ENCODE results near the gene EYA3. TPM values are rescaled to one million over a fixed set of nuclear protein-coding genes. Genes with fewer than 3 reads are reported as not detected.

EYA3 gene
- total RNA-seq, 1 donor from 2014 or later = 16.0 TPM

DNA sequence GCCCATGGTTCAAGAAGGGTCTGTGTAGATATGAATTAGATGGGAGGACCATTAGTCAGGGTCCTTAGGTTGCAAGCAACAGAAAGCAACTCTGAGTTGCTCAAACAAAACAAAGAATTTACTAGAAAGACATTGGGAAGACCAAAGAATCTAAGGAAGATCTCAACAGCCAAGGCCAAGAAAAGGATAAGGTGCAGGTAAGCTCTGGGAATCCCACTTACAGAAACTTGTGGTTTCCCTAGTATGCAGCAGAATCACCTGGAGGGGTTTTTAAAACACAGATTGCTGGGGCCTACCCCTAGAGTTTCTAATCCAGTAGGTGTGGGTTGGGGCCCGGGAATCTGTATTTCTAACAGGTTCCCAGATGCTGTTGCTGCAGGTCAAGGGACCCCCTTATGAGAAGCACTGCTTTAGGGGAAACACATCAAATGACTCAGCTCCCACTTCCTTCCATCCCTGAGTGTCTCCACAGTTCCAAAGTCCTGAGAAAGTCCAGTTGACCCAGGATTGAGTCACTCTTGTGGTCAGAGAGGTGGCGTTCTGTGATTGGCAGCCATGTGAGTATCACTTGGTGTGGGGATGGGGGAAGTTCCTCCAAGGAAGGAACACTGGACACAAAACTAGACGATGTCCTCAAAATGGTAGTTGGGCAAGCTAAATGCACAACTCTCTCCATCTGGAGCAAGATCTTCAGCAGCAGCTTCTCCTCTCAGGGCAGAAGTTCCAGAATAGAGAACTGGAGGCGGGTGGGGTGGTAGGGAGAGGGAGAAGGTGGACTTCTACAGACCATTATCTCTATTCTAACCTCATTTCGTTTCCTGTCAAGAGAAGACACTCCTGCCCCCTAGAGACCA lies 24.2 kb upstream of the EYA3 start:
- Histone ChIP-seq H3K36me3 (no peaks in the 10 kb centered on the region), H3K9me3 (no peaks in the 10 kb centered on the region), H3K27ac (no peak overlapping the region), H3K4me3 (no peak overlapping the region), H3K27me3 (no peaks in the 10 kb centered on the region), H3K4me1 (no peaks in the 10 kb centered on the region)
- intact Hi-C loops (cut with DNase I) = no loop called here
- DNase-seq (ENCODE audit: extremely low spot score in 2 of 2) = no peak
- TF ChIP-seq POLR2A (IDR thresholded peaks at IDR 0.05) (no peak), POLR2AphosphoS5 (IDR thresholded peaks at IDR 0.05; ENCODE audit: insufficient read depth in 1 of 2, low read depth in 1 of 2) (no peak), CTCF (IDR thresholded peaks at IDR 0.05) (no peak)

GRCh38 chr1:28111157-28111556 lies 22.7 kb upstream of the EYA3 start:
- Histone ChIP-seq H3K36me3 (no peaks in the 10 kb centered on the region), H3K27me3 (no peaks in the 10 kb centered on the region), H3K4me3 (no peak overlapping the region), H3K27ac (no peak overlapping the region), H3K9me3 (no peaks in the 10 kb centered on the region), H3K4me1 (no peaks in the 10 kb centered on the region)
- no peak for DNase-seq (ENCODE audit: extremely low spot score in 2 of 2)
- intact Hi-C loops (cut with DNase I) = no loop called here
- TF ChIP-seq POLR2A (IDR thresholded peaks at IDR 0.05) (no peak), CTCF (IDR thresholded peaks at IDR 0.05) (no peak), POLR2AphosphoS5 (IDR thresholded peaks at IDR 0.05; ENCODE audit: insufficient read depth in 1 of 2, low read depth in 1 of 2) (no peak)

GRCh38 chr1:28110555-28110954 lies 22.1 kb upstream of the EYA3 start:
- intact Hi-C loops (cut with DNase I) = no loop called here
- no peak for TF ChIP-seq POLR2AphosphoS5 (IDR thresholded peaks at IDR 0.05; ENCODE audit: insufficient read depth in 1 of 2, low read depth in 1 of 2)
- no peak for TF ChIP-seq CTCF (IDR thresholded peaks at IDR 0.05)
- no peak for TF ChIP-seq POLR2A (IDR thresholded peaks at IDR 0.05)

GRCh38 chr1:28109639-28110038 lies 21.2 kb upstream of the EYA3 start:
- H3K36me3 ChIP-seq = no peaks in the 10 kb centered on the region
- DNase-seq (ENCODE audit: extremely low spot score in 2 of 2) = no peak
- no peaks in the 10 kb centered on the region for H3K4me1 ChIP-seq
- no peak overlapping the region for H3K4me3 ChIP-seq
- intact Hi-C loops (cut with DNase I) = no loop called here
- H3K9me3 ChIP-seq = no peaks in the 10 kb centered on the region
- no peak for TF ChIP-seq POLR2AphosphoS5 (IDR thresholded peaks at IDR 0.05; ENCODE audit: insufficient read depth in 1 of 2, low read depth in 1 of 2)
- TF ChIP-seq CTCF (IDR thresholded peaks at IDR 0.05) = no peak
- no peak for TF ChIP-seq POLR2A (IDR thresholded peaks at IDR 0.05)
- no peaks in the 10 kb centered on the region for H3K27me3 ChIP-seq
- no peak overlapping the region for H3K27ac ChIP-seq

More at GRCh38 chr1:28110555-28110954, 22.1 kb upstream of the EYA3 start:
- no peaks in the 10 kb centered on the region for H3K36me3 ChIP-seq
- no peak overlapping the region for H3K27ac ChIP-seq
- no peak overlapping the region for H3K4me3 ChIP-seq
- no peaks in the 10 kb centered on the region for H3K9me3 ChIP-seq
- no peak for DNase-seq (ENCODE audit: extremely low spot score in 2 of 2)
- no peaks in the 10 kb centered on the region for H3K27me3 ChIP-seq
- H3K4me1 ChIP-seq = no peaks in the 10 kb centered on the region

- Histone ChIP-seq H3K9me3 (no peaks in the 10 kb centered on the region), H3K27ac (no peak overlapping the region), H3K4me3 (no peak overlapping the region), H3K27me3 (no peaks in the 10 kb centered on the region), H3K4me1 (no peaks in the 10 kb centered on the region), H3K36me3 (no peaks in the 10 kb centered on the region)
- TF ChIP-seq CTCF (IDR thresholded peaks at IDR 0.05) (no peak), POLR2A (IDR thresholded peaks at IDR 0.05) (no peak), POLR2AphosphoS5 (IDR thresholded peaks at IDR 0.05; ENCODE audit: insufficient read depth in 1 of 2, low read depth in 1 of 2) (no peak)
- intact Hi-C loops (cut with DNase I) = no loop called here
- no peak for DNase-seq (ENCODE audit: extremely low spot score in 2 of 2)
Measured at GRCh38 chr1:28108001-28108400, 19.6 kb upstream of the EYA3 start.

Data from vagina (tissue), 2 donors.